Adrenal gland (tissue), 5 donors: ENCODE measurements around the gene KIAA0586.

Experiments
- POLR2A ChIP-seq, 2 donors: fragments of 450-650 bp; IDR thresholded peaks; one replicate each; pipeline ENCODE4 v1.6.1; 2017; ENCODE audit warnings: antibody characterized with exemption in 2 of 2, mild to moderate bottlenecking in 2 of 2, moderate library complexity in 1 of 2
- TF ChIP-seq, protein P1 (sequence below), 6 experiments: fragments of 450-650 bp in 4 of 6; fragments of 200-600 bp in 2 of 6; sonication (generic) in 1 of 6; IDR thresholded peaks; 1 replicate in 5 of 6; 2 replicates in 1 of 6; pipeline versions ENCODE4 v1.5.1 to v1.8.0; 2016 to 2021; ENCODE audit warnings: antibody characterized with exemption in 6 of 6, mild to moderate bottlenecking in 2 of 6, moderate library complexity in 1 of 6
- donor health status: DM: no; HTN: no; CAD: no.

- TF ChIP-seq, protein P1, sequence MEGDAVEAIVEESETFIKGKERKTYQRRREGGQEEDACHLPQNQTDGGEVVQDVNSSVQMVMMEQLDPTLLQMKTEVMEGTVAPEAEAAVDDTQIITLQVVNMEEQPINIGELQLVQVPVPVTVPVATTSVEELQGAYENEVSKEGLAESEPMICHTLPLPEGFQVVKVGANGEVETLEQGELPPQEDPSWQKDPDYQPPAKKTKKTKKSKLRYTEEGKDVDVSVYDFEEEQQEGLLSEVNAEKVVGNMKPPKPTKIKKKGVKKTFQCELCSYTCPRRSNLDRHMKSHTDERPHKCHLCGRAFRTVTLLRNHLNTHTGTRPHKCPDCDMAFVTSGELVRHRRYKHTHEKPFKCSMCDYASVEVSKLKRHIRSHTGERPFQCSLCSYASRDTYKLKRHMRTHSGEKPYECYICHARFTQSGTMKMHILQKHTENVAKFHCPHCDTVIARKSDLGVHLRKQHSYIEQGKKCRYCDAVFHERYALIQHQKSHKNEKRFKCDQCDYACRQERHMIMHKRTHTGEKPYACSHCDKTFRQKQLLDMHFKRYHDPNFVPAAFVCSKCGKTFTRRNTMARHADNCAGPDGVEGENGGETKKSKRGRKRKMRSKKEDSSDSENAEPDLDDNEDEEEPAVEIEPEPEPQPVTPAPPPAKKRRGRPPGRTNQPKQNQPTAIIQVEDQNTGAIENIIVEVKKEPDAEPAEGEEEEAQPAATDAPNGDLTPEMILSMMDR (IDR thresholded peaks at IDR 0.05): no peak
- no peak for TF ChIP-seq POLR2A (IDR thresholded peaks at IDR 0.05)
Measured at GRCh38 chr14:58597041-58597440, 169.5 kb downstream of the KIAA0586 start.
